Neural progenitor cell (in vitro differentiated cells): ENCODE data around the gene VPS37B. TPM values are rescaled to one million over a fixed set of nuclear protein-coding genes. Genes with fewer than 3 reads are reported as not detected.
"Not testable (repeated sequence)": the region's sequence is repeated elsewhere in the genome, so short reads cannot be mapped to it uniquely, and the experiment has no call there.

Source experiments
- DNase-seq: peaks from one replicate; pipeline ENCODE4 v3.0.0-alpha.2; 2016; ENCODE audit warnings: low spot score
- H2AFZ ChIP-seq: fragments of 200-600 bp; sonication (generic); replicated peaks from 2 replicates; pipeline ENCODE4 v1.6.1; 2016; ENCODE audit warnings: antibody characterized with exemption
- H3F3A ChIP-seq: fragments of 200-600 bp; sonication (generic); 2 replicates; pipeline ENCODE4 v1.6.1; 2016; ENCODE audit warnings: antibody characterized with exemption, low read depth
- H3K27ac ChIP-seq: fragments of 200-600 bp; sonication (generic); 2 replicates; pipeline ENCODE4 v1.5.1; 2016; ENCODE audit warnings: mild to moderate bottlenecking
- H3K27me3 ChIP-seq: fragments of 200-600 bp; sonication (generic); 2 replicates; pipeline ENCODE4 v1.6.1; 2016; ENCODE audit warnings: mild to moderate bottlenecking, moderate library complexity
- H3K36me3 ChIP-seq: fragments of 200-600 bp; sonication (generic); 2 replicates; pipeline ENCODE4 v1.5.1; 2016
- H3K4me1 ChIP-seq: fragments of 200-600 bp; sonication (generic); 2 replicates; pipeline ENCODE4 v1.6.1; 2016; ENCODE audit warnings: mixed run types
- H3K4me2 ChIP-seq: fragments of 200-600 bp; sonication (generic); 2 replicates; pipeline ENCODE4 v1.6.1; 2016
- H3K4me3 ChIP-seq: fragments of 200-600 bp; sonication (generic); 2 replicates; pipeline ENCODE4 v1.5.1; 2016
- H3K79me2 ChIP-seq: fragments of 200-600 bp; sonication (generic); 2 replicates; pipeline ENCODE4 v1.6.1; 2016; ENCODE audit warnings: low read depth
- H3K9ac ChIP-seq: fragments of 200-600 bp; sonication (generic); 2 replicates; pipeline ENCODE4 v1.6.1; 2016
- H3K9me3 ChIP-seq: fragments of 200-600 bp; sonication (generic); 2 replicates; pipeline ENCODE4 v1.5.1; 2016; ENCODE audit warnings: low read depth
- H4K20me1 ChIP-seq: fragments of 200-600 bp; sonication (generic); 2 replicates; pipeline ENCODE4 v1.6.1; 2016; ENCODE audit warnings: low read depth
- H3K27ac Mint-ChIP-seq: 3 replicates; pipeline ENCODE4 v1.8.0; 2021; ENCODE audit warnings: mixed read lengths
- H3K27me3 Mint-ChIP-seq: 2 replicates; pipeline ENCODE4 v1.8.0; 2022; ENCODE audit warnings: low read depth, mild to moderate bottlenecking, inconsistent platforms, moderate library complexity, mixed read lengths; ENCODE audit not compliant: insufficient read depth
- H3K36me3 Mint-ChIP-seq: 3 replicates; pipeline ENCODE4 v1.8.0; 2021; ENCODE audit warnings: mixed read lengths
- H3K4me1 Mint-ChIP-seq: 3 replicates; pipeline ENCODE4 v1.8.0; 2021; ENCODE audit warnings: mixed read lengths
- H3K4me3 Mint-ChIP-seq: 3 replicates; pipeline ENCODE4 v1.8.0; 2021; ENCODE audit warnings: mild to moderate bottlenecking, moderate library complexity, mixed read lengths
- H3K9me3 Mint-ChIP-seq: 3 replicates; pipeline ENCODE4 v1.8.0; 2020; ENCODE audit warnings: mixed read lengths
- EZH2 ChIP-seq: fragments of 200-600 bp; sonication (generic); IDR thresholded peaks from 2 replicates; pipeline ENCODE4 v1.6.1; 2017; ENCODE audit warnings: antibody characterized with exemption, mild to moderate bottlenecking, moderate library complexity
- EZH2phosphoT487 ChIP-seq: fragments of 200-600 bp; sonication (generic); IDR thresholded peaks from 2 replicates; pipeline ENCODE4 v1.6.1; 2017; ENCODE audit warnings: antibody characterized with exemption
- total RNA-seq: library from RNA; depleted of rRNA; stranded (reverse); fragments of >200 nt; gene quantifications from 2 replicates; pipeline ENCODE4 v1.2.3, GENCODE V29; 2015; ENCODE audit warnings: low replicate concordance
- TF ChIP-seq, protein P1 (sequence below): fragments of 200-600 bp; sonication (generic); IDR thresholded peaks from 2 replicates; pipeline ENCODE4 v1.5.1; 2017; ENCODE audit warnings: antibody characterized with exemption, mild to moderate bottlenecking

Gene VPS37B
- total RNA-seq, 1 donor from 2014 or later: 19.4 TPM

DNA sequence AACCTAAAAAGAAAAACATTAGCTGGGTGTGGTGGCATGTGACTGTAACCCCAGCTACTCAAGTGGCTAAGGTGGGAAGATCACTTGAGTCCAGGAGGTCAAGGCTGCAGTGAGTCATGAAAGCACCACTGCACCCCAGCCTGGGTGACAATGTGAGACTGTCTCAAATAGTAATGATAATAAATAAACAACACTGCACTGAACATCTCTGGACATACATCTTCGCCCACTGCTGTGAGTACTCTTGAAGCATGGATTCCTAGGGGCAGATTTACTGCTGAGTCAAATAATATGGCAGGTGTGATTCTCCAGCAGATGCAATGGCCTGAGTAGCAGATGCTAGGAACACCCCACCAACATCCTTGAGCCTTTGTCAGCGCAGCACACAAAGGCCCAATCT, 46.7 kb upstream of the VPS37B start:
- Mint-ChIP-seq H3K4me3 (peak overlapping the region; percentile 31), H3K4me1 (peaks cover 18% of the 10 kb centered on the region), H3K9me3 (no peaks in the 10 kb centered on the region), H3K27me3 (peaks cover 10% of the 10 kb centered on the region), H3K36me3 (peaks cover 2% of the 10 kb centered on the region), H3K27ac (no peak overlapping the region)
- Histone ChIP-seq H3F3A (no peaks in the 10 kb centered on the region), H3K4me1 (no peaks in the 10 kb centered on the region), H3K79me2 (no peaks in the 10 kb centered on the region), H3K4me2 (no peak overlapping the region), H4K20me1 (no peaks in the 10 kb centered on the region), H3K27me3 (no peaks in the 10 kb centered on the region), H3K9ac (no peak overlapping the region), H3K9me3 (no peaks in the 10 kb centered on the region), H3K4me3 (no peak overlapping the region), H2AFZ (no peak overlapping the region), H3K27ac (no peak overlapping the region), H3K36me3 (no peaks in the 10 kb centered on the region)
- DNase-seq: no peak
- TF ChIP-seq EZH2phosphoT487 (no peak), EZH2 (no peak)
- TF ChIP-seq, protein P1, sequence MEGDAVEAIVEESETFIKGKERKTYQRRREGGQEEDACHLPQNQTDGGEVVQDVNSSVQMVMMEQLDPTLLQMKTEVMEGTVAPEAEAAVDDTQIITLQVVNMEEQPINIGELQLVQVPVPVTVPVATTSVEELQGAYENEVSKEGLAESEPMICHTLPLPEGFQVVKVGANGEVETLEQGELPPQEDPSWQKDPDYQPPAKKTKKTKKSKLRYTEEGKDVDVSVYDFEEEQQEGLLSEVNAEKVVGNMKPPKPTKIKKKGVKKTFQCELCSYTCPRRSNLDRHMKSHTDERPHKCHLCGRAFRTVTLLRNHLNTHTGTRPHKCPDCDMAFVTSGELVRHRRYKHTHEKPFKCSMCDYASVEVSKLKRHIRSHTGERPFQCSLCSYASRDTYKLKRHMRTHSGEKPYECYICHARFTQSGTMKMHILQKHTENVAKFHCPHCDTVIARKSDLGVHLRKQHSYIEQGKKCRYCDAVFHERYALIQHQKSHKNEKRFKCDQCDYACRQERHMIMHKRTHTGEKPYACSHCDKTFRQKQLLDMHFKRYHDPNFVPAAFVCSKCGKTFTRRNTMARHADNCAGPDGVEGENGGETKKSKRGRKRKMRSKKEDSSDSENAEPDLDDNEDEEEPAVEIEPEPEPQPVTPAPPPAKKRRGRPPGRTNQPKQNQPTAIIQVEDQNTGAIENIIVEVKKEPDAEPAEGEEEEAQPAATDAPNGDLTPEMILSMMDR: no peak

DNA sequence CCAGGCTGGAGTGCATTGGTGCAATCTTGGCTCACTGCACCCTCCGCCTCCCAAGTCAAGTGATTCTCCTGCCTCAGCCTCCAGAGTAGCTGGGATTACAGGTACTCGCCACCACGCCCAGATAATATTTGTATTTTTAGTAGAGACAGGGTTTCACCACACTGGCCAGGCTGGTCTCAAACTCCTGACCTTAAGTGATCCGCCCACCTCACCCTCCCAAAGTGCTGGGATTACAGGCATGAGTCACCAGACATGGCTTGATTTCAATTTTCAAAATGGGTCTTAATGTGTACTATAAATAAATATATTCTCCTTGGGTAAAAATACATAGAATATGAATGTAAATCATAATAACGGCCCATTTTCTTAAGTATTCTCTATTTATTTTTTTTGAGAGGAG, 45.4 kb upstream of the VPS37B start:
- peaks cover 13% of the 10 kb centered on the region for H3K27me3 Mint-ChIP-seq
- H3K27ac Mint-ChIP-seq, H3K4me3 ChIP-seq, H3K9ac ChIP-seq, H4K20me1 ChIP-seq, H3K4me3 Mint-ChIP-seq, H3F3A ChIP-seq, H3K4me1 ChIP-seq, H3K36me3 Mint-ChIP-seq, H3K4me2 ChIP-seq, H2AFZ ChIP-seq, H3K79me2 ChIP-seq, H3K27ac ChIP-seq, H3K27me3 ChIP-seq, H3K36me3 ChIP-seq, H3K9me3 ChIP-seq, DNase-seq, H3K9me3 Mint-ChIP-seq: not testable (repeated sequence)
- peaks cover 16% of the 10 kb centered on the region for H3K4me1 Mint-ChIP-seq

DNA sequence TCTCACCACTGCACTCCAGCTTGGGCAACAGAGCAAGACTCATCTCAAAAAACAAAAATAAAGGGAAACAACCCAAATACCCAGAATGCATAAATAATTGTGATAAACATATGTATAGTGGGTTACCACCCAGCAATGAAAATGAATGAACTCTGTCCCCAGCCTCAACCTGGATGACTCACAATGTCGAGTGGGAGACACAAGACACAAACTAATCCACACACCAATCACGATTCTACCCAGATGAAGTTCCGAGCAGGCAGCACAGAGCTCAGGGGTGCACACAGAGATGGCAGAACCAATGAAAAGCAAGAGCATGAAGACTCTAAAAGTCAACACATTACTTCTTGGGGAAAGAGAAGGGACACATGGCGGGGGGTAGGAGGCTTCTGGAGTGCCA, 43.2 kb upstream of the VPS37B start:
- Histone ChIP-seq H3K36me3 (no peaks in the 10 kb centered on the region), H2AFZ (no peak overlapping the region), H4K20me1 (no peaks in the 10 kb centered on the region), H3K79me2 (no peaks in the 10 kb centered on the region), H3K4me3 (no peak overlapping the region), H3K27ac (no peak overlapping the region), H3K4me2 (no peak overlapping the region), H3F3A (peaks cover 15% of the 10 kb centered on the region), H3K9me3 (no peaks in the 10 kb centered on the region), H3K27me3 (no peaks in the 10 kb centered on the region), H3K4me1 (peaks cover 9% of the 10 kb centered on the region), H3K9ac (no peak overlapping the region)
- no peak for TF ChIP-seq EZH2
- TF ChIP-seq EZH2phosphoT487: no peak
- TF ChIP-seq, protein P1: no peak
- no peaks in the 10 kb centered on the region for H3K9me3 Mint-ChIP-seq
- H3K36me3 Mint-ChIP-seq: peaks cover 2% of the 10 kb centered on the region
- no peak for DNase-seq
- peak overlapping the region; percentile 48 for H3K27ac Mint-ChIP-seq
- peaks cover 13% of the 10 kb centered on the region for H3K27me3 Mint-ChIP-seq
- H3K4me3 Mint-ChIP-seq: no peak overlapping the region
- peaks cover 13% of the 10 kb centered on the region for H3K4me1 Mint-ChIP-seq

DNA sequence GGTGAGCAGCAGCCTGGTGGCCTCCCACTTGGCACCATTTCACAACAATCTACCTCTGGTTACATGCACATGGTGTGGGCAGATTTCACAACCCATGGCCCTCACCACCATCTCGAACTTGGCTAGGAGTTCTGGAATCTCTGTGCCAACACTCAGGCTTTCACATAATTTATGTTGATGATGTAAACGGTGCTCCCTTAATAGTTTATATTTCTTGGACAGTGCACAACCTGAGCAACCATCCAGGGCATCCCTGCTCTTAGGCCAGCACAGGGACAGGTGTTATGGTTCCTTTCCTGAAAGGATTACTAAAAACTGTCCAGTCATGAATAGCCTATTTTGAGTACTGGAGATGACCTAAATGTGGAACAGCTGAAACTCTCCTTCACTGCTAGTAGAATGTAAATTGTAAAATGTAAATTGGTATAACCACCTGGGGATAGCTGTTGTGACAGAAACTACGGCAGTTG, 41.7 kb upstream of the VPS37B start:
- Mint-ChIP-seq H3K9me3 (no peaks in the 10 kb centered on the region), H3K4me3 (no peak overlapping the region), H3K36me3 (peaks cover 4% of the 10 kb centered on the region), H3K27me3 (peaks cover 10% of the 10 kb centered on the region), H3K4me1 (peaks cover 6% of the 10 kb centered on the region), H3K27ac (no peak overlapping the region)
- TF ChIP-seq EZH2phosphoT487: no peak
- TF ChIP-seq EZH2: no peak
- TF ChIP-seq, protein P1: no peak
- Histone ChIP-seq H3K27me3 (no peaks in the 10 kb centered on the region), H3K27ac (no peak overlapping the region), H3K36me3 (no peaks in the 10 kb centered on the region), H3K4me3 (no peak overlapping the region), H3F3A (peaks cover 15% of the 10 kb centered on the region), H3K9ac (no peak overlapping the region), H3K9me3 (no peaks in the 10 kb centered on the region), H3K4me2 (no peak overlapping the region), H4K20me1 (no peaks in the 10 kb centered on the region), H2AFZ (no peak overlapping the region), H3K79me2 (no peaks in the 10 kb centered on the region), H3K4me1 (peaks cover 9% of the 10 kb centered on the region)
- no peak for DNase-seq
